Stimulated activated CD8-positive, alpha-beta memory T cell treated with anti-CD3 and anti-CD28 coated beads, Interleukin-7, amount 100 ng/mL, for 4 hours (primary cell): ENCODE results near the gene PITPNC1.
A peak's percentile ranks its signal among the peaks of the same experiment; 100 is the strongest.
"Not testable (repeated sequence)": the region's sequence is repeated elsewhere in the genome, so short reads cannot be mapped to it uniquely, and the experiment has no call there.

Experiments used
- DNase-seq, 2 donors: peaks; one replicate each; pipeline ENCODE4 v3.0.0-alpha.2; 2020; ENCODE audit warnings: low read depth in 2 of 2

Gene PITPNC1

GRCh38 chr17:67369676-67370075 is 7.4 kb upstream of the PITPNC1 start:
- DNase-seq: no peak

GRCh38 chr17:67372751-67373150 is 4.3 kb upstream of the PITPNC1 start:
- no peak for DNase-seq

- peak; percentile 81 to 84 for DNase-seq
Observed at GRCh38 chr17:67374329-67375053, 2.6 kb upstream of the PITPNC1 start.

GRCh38 chr17:67375054-67375427 is 2.0 kb upstream of the PITPNC1 start:
- DNase-seq: no peak

GRCh38 chr17:67375716-67376115 is 1.4 kb upstream of the PITPNC1 start:
- DNase-seq: no peak

- no peak for DNase-seq
Observed at GRCh38 chr17:67376415-67376736, 705 bp upstream of the PITPNC1 start.

- peak in 1 of 2 donors; percentile 48 for DNase-seq
Observed at GRCh38 chr17:67377488-67378453, 690 bp downstream of the PITPNC1 start.

GRCh38 chr17:67378454-67379250 is 1.6 kb downstream of the PITPNC1 start:
- peak in 1 of 2 donors; percentile 71 for DNase-seq

GRCh38 chr17:67379251-67379630 is 2.2 kb downstream of the PITPNC1 start:
- no peak for DNase-seq

- DNase-seq: no peak
Observed at GRCh38 chr17:67381929-67382257, 4.8 kb downstream of the PITPNC1 start.

GRCh38 chr17:67385122-67385988 is 8.3 kb downstream of the PITPNC1 start:
- DNase-seq: no peak

GRCh38 chr17:67386965-67387551 is 10.0 kb downstream of the PITPNC1 start:
- peak in 1 of 2 donors; percentile 43 for DNase-seq

GRCh38 chr17:67388536-67388935 is 11.5 kb downstream of the PITPNC1 start:
- not testable (repeated sequence) for DNase-seq

GRCh38 chr17:67388986-67389385 is 11.9 kb downstream of the PITPNC1 start:
- DNase-seq: no peak

- DNase-seq: no peak
Observed at GRCh38 chr17:67390006-67390645, 13.0 kb downstream of the PITPNC1 start.

GRCh38 chr17:67390646-67391361 is 13.7 kb downstream of the PITPNC1 start:
- peak; percentile 45 to 53 for DNase-seq

GRCh38 chr17:67392111-67392510 is 15.0 kb downstream of the PITPNC1 start:
- no peak for DNase-seq

- no peak for DNase-seq
Observed at GRCh38 chr17:67393809-67394397, 16.8 kb downstream of the PITPNC1 start.

GRCh38 chr17:67399676-67400075 is 22.6 kb downstream of the PITPNC1 start:
- no peak for DNase-seq
